SU-DHL-6 (cell line): Measurements from ENCODE around the gene EPHA4.

Source experiments
- CTCF ChIP-seq: fragments of 200-600 bp; sonication (generic); IDR thresholded peaks from one replicate; pipeline ENCODE4 v1.5.1; 2017; ENCODE audit warnings: antibody characterized with exemption, mild to moderate bottlenecking, low read length, moderate library complexity; ENCODE audit not compliant: insufficient read depth, poor library complexity, severe bottlenecking
- EZH2phosphoT487 ChIP-seq: fragments of 200-600 bp; sonication (generic), shearing (Covaris generic); conservative IDR thresholded peaks from 2 replicates; pipeline ENCODE4 v1.6.1; 2018; ENCODE audit warnings: mild to moderate bottlenecking, antibody characterized with exemption, low read length, moderate library complexity, mixed read lengths

- TF ChIP-seq CTCF (no peak), EZH2phosphoT487 (no peak)
Observed at GRCh38 chr2:221555494-221555846, 16.6 kb downstream of the EPHA4 start.
